Endodermal cell (in vitro differentiated cells): Measurements from ENCODE around the gene COX10. TPM values are rescaled to one million over a fixed set of nuclear protein-coding genes. Genes with fewer than 3 reads are reported as not detected.
A peak's percentile ranks its signal among the peaks of the same experiment; 100 is the strongest.

Experiments
- DNase-seq: peaks from one replicate; pipeline ENCODE4 v3.0.0-alpha.2; 2017
- H3K27ac ChIP-seq: 2 replicates; pipeline ENCODE4 v1.5.1; 2013; ENCODE audit warnings: mild to moderate bottlenecking, low read depth, low read length, moderate library complexity
- H3K27me3 ChIP-seq: 2 replicates; pipeline ENCODE4 v1.6.1; 2013; ENCODE audit warnings: mild to moderate bottlenecking, low read length, moderate library complexity; ENCODE audit not compliant: insufficient read depth, control insufficient read depth, poor library complexity, severe bottlenecking
- H3K36me3 ChIP-seq: 2 replicates; pipeline ENCODE4 v1.7.0; 2013; ENCODE audit warnings: mild to moderate bottlenecking, low read length, moderate library complexity; ENCODE audit not compliant: control insufficient read depth, insufficient read depth
- H3K4me1 ChIP-seq: one replicate; pipeline ENCODE4 v1.7.0; 2013; ENCODE audit warnings: low read length; ENCODE audit not compliant: control insufficient read depth, insufficient read depth
- H3K4me3 ChIP-seq: 2 replicates; pipeline ENCODE4 v1.5.1; 2013; ENCODE audit warnings: mild to moderate bottlenecking, low read length, moderate library complexity
- H3K9ac ChIP-seq: 2 replicates; pipeline ENCODE4 v1.6.1; 2013; ENCODE audit warnings: mild to moderate bottlenecking, low read length, moderate library complexity; ENCODE audit not compliant: poor library complexity, severe bottlenecking; ENCODE audit errors: extremely low read depth
- H3K9me3 ChIP-seq: 2 replicates; pipeline ENCODE4 v1.6.1; 2013; ENCODE audit warnings: mild to moderate bottlenecking, low read length, moderate library complexity; ENCODE audit not compliant: control insufficient read depth
- H3K27ac Mint-ChIP-seq: 2 replicates; pipeline ENCODE4 v1.8.0; 2020; ENCODE audit warnings: mixed read lengths
- H3K27me3 Mint-ChIP-seq: 2 replicates; pipeline ENCODE4 v1.8.0; 2021; ENCODE audit warnings: mild to moderate bottlenecking, mixed read lengths; ENCODE audit not compliant: insufficient read depth
- H3K36me3 Mint-ChIP-seq: 2 replicates; pipeline ENCODE4 v1.8.0; 2020; ENCODE audit warnings: low read depth, mixed read lengths
- H3K4me1 Mint-ChIP-seq: 2 replicates; pipeline ENCODE4 v1.8.0; 2020; ENCODE audit warnings: mixed read lengths
- H3K4me3 Mint-ChIP-seq: 2 replicates; pipeline ENCODE4 v1.8.0; 2020; ENCODE audit warnings: mild to moderate bottlenecking, moderate library complexity, mixed read lengths
- H3K9me3 Mint-ChIP-seq: 2 replicates; pipeline ENCODE4 v1.8.0; 2020; ENCODE audit warnings: mild to moderate bottlenecking, mixed read lengths
- CTCF ChIP-seq: fragments of 200-600 bp; sonication (generic); conservative IDR thresholded peaks from 2 replicates; pipeline ENCODE4 v1.5.0; 2021; ENCODE audit warnings: antibody characterized with exemption, mild to moderate bottlenecking
- WGBS, 2 experiments: methylation state at CpG; one replicate each; pipeline versions ENCODE4 v1.1.5 to v1.1.7; 2013; ENCODE audit warnings: missing lambda C conversion rate in 2 of 2, mixed read lengths in 1 of 2; ENCODE audit not compliant: insufficient coverage in 1 of 2, insufficient read length in 1 of 2; 5-methylcytosine and 5-hydroxymethylcytosine counted together
- total RNA-seq, 2 donors: library from RNA; stranded (reverse); fragmentation: NEBNext Ultra II Directional in 1 of 2; extraction: Animal tissue kit (Norgen Biotek cat#: 25700) in 1 of 2; gene quantifications; 2 replicates in 1 of 2; 3 replicates in 1 of 2; pipeline ENCODE4 v1.2.1, GENCODE V29; 2021

Gene COX10
- total RNA-seq, 2 donors from 2014 or later = 15.0 to 15.4 TPM

DNA sequence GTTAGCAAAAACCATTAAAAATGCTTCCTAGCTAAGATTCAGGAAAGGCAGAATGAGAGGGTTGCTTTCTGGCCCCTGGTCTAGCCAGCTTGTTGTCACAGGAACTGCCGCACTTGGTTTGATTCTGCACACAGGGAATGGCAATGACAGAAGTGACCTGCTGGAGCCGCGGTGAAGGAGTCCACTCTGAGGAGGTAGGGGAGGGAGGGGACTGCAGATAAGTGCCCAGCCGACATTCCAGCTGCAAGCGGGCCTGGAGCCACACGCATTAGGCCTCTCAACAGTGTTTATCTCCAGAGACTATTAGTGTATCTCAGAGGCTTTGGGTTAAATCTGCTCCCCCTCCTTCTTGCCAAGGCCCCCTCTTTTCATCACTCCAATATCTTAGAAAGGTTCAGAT is 128.7 kb downstream of the COX10 start:
- H3K9me3 Mint-ChIP-seq = no peaks in the 10 kb centered on the region
- no peak overlapping the region for H3K27ac ChIP-seq

GRCh38 chr17:14198575-14198974 is 129.3 kb downstream of the COX10 start:
- Histone ChIP-seq H3K27me3 (no peaks in the 10 kb centered on the region), H3K9me3 (no peaks in the 10 kb centered on the region), H3K36me3 (peaks cover 16% of the 10 kb centered on the region), H3K4me3 (no peak overlapping the region), H3K27ac (no peak overlapping the region), H3K4me1 (no peaks in the 10 kb centered on the region), H3K9ac (no peak overlapping the region)
- no peak for DNase-seq
- H3K36me3 Mint-ChIP-seq = peaks cover 3% of the 10 kb centered on the region
- H3K27me3 Mint-ChIP-seq = no peaks in the 10 kb centered on the region
- no peak overlapping the region for H3K27ac Mint-ChIP-seq
- H3K4me3 Mint-ChIP-seq = no peak overlapping the region
- 95% methylated on average over 3 of the region's 4 CpGs; no CpG with 5 or more reads in 1 of the 2 experiments for WGBS, 2 experiments
- no peak for TF ChIP-seq CTCF
- no peaks in the 10 kb centered on the region for H3K9me3 Mint-ChIP-seq
- H3K4me1 Mint-ChIP-seq = peaks cover 15% of the 10 kb centered on the region

More for the DNA sequence above, 128.7 kb downstream of the COX10 start:
- Mint-ChIP-seq H3K27me3 (no peaks in the 10 kb centered on the region), H3K36me3 (peaks cover 3% of the 10 kb centered on the region), H3K4me1 (peaks cover 15% of the 10 kb centered on the region), H3K4me3 (no peak overlapping the region), H3K27ac (no peak overlapping the region)
- Histone ChIP-seq H3K9me3 (no peaks in the 10 kb centered on the region), H3K4me3 (no peak overlapping the region), H3K9ac (no peak overlapping the region), H3K27me3 (no peaks in the 10 kb centered on the region), H3K4me1 (no peaks in the 10 kb centered on the region), H3K36me3 (peaks cover 16% of the 10 kb centered on the region)
- DNase-seq = peak; percentile 54
- no peak for TF ChIP-seq CTCF
- WGBS, 2 experiments = 87% methylated on average over 6 of the region's 6 CpGs; no CpG with 5 or more reads in 1 of the 2 experiments

- H3K27me3 Mint-ChIP-seq = no peaks in the 10 kb centered on the region
- Histone ChIP-seq H3K27me3 (no peaks in the 10 kb centered on the region), H3K4me1 (no peaks in the 10 kb centered on the region), H3K27ac (no peak overlapping the region), H3K9ac (no peak overlapping the region), H3K9me3 (no peaks in the 10 kb centered on the region), H3K36me3 (peaks cover 16% of the 10 kb centered on the region), H3K4me3 (no peak overlapping the region)
- DNase-seq = no peak
- no peak overlapping the region for H3K27ac Mint-ChIP-seq
- TF ChIP-seq CTCF = no peak
- peaks cover 3% of the 10 kb centered on the region for H3K36me3 Mint-ChIP-seq
- whole genome bisulfite sequencing, 2 experiments = 90 to 99% methylated on average over 1 to 5 of the region's 5 CpGs
- no peaks in the 10 kb centered on the region for H3K9me3 Mint-ChIP-seq
- H3K4me3 Mint-ChIP-seq = no peak overlapping the region
- peaks cover 15% of the 10 kb centered on the region for H3K4me1 Mint-ChIP-seq
Measured at GRCh38 chr17:14199601-14200000, 130.3 kb downstream of the COX10 start.
